Measurements from ENCODE around the gene PRKACA.

Gene PRKACA

DNA sequence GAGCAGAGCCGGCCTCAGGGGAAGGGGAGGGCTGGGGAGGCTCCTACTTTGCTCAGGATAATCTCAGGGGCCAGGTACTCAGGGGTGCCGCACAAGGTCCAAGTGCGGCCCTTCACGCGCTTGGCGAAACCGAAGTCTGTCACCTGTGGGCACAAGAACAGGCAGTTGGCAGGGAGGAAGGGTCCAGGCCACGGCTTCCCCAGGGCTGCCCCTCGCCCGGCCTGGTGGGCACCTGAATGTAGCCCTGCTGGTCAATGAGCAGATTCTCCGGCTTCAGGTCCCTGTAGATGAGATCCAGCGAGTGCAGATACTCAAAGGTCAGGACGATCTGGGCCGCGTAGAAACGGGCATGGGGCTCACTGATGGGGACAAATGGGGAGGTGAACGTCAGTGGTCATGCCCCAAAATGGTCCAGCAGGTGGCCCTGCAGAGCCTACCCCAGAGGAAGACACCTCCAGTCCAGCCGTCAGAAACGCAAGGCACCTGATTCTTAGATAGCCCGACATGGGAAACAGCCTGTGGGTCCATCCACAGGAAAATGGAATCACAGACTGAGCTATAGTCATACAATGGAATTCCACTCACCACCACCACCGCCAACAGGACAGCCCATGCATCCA, 19.9 kb downstream of the PRKACA start:
- no peak for DNase-seq (ENCODE audit: low read depth in 1 of 2, low spot score in 1 of 2)
- H3K4me3 ChIP-seq (replicated peaks; ENCODE audit: insufficient read depth, low read length): no peak overlapping the region
- TF ChIP-seq SPI1 (IDR thresholded peaks at IDR 0.05; ENCODE audit: borderline replicate concordance, low read depth) (no peak), POLR2AphosphoS5 (IDR thresholded peaks at IDR 0.05; ENCODE audit: low read depth) (no peak)
- TF ChIP-seq, protein P1, sequence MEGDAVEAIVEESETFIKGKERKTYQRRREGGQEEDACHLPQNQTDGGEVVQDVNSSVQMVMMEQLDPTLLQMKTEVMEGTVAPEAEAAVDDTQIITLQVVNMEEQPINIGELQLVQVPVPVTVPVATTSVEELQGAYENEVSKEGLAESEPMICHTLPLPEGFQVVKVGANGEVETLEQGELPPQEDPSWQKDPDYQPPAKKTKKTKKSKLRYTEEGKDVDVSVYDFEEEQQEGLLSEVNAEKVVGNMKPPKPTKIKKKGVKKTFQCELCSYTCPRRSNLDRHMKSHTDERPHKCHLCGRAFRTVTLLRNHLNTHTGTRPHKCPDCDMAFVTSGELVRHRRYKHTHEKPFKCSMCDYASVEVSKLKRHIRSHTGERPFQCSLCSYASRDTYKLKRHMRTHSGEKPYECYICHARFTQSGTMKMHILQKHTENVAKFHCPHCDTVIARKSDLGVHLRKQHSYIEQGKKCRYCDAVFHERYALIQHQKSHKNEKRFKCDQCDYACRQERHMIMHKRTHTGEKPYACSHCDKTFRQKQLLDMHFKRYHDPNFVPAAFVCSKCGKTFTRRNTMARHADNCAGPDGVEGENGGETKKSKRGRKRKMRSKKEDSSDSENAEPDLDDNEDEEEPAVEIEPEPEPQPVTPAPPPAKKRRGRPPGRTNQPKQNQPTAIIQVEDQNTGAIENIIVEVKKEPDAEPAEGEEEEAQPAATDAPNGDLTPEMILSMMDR (IDR thresholded peaks at IDR 0.05; ENCODE audit: insufficient read depth, low read length): no peak
- H3K27me3 ChIP-seq (ENCODE audit: insufficient read depth, poor library complexity, severe bottlenecking): no peaks in the 10 kb centered on the region
- no peak overlapping the region for H3K27ac ChIP-seq (replicated peaks)

- Histone ChIP-seq H3K27me3 (ENCODE audit: insufficient read depth, poor library complexity, severe bottlenecking) (no peaks in the 10 kb centered on the region), H3K4me3 (replicated peaks; ENCODE audit: insufficient read depth, low read length) (no peak overlapping the region), H3K27ac (replicated peaks) (no peak overlapping the region)
- TF ChIP-seq GABPA (IDR thresholded peaks at IDR 0.05; ENCODE audit: low read depth) (no peak), SPI1 (IDR thresholded peaks at IDR 0.05; ENCODE audit: borderline replicate concordance, low read depth) (no peak), REST (IDR thresholded peaks at IDR 0.05; ENCODE audit: insufficient replicate concordance, low read depth) (no peak), POLR2AphosphoS5 (IDR thresholded peaks at IDR 0.05; ENCODE audit: low read depth) (no peak)
- TF ChIP-seq, protein P1 (IDR thresholded peaks at IDR 0.05; ENCODE audit: insufficient read depth, low read length): no peak
- no peak for DNase-seq (ENCODE audit: low read depth in 1 of 2, low spot score in 1 of 2)
These were observed 21.1 kb downstream of the PRKACA start for GRCh38 chr19:14096272-14096992.

DNA sequence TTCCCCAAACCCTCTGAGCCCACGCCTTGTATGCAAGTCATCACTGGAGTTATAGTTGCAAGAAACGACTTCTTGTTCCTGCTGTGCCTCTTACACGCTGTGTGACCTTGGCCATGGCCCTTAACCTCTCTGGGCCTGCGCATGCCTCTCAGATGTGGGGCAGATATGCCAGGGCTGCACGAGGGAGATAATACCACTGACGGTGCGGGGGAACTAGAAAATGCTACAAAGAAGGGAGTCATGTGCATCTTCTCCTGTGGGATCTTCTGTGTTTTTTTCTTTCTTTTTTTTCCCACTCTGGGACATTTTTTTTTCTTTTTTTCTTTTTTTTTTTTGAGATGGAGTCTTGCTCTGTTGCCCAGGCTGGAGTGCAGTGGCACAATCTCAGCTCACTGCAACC, 22.7 kb downstream of the PRKACA start:
- Histone ChIP-seq H3K4me3 (replicated peaks; ENCODE audit: insufficient read depth, low read length) (no peak overlapping the region), H3K27me3 (ENCODE audit: insufficient read depth, poor library complexity, severe bottlenecking) (no peaks in the 10 kb centered on the region), H3K27ac (replicated peaks) (no peak overlapping the region)
- no peak for DNase-seq (ENCODE audit: low read depth in 1 of 2, low spot score in 1 of 2)
- TF ChIP-seq GABPA (IDR thresholded peaks at IDR 0.05; ENCODE audit: low read depth): no peak
- no peak for TF ChIP-seq POLR2AphosphoS5 (IDR thresholded peaks at IDR 0.05; ENCODE audit: low read depth)
- no peak for TF ChIP-seq REST (IDR thresholded peaks at IDR 0.05; ENCODE audit: insufficient replicate concordance, low read depth)
- no peak for TF ChIP-seq SPI1 (IDR thresholded peaks at IDR 0.05; ENCODE audit: borderline replicate concordance, low read depth)
- TF ChIP-seq, protein P1 (IDR thresholded peaks at IDR 0.05; ENCODE audit: insufficient read depth, low read length): no peak

Measured in HL-60 (cell line).